ENCODE results near the gene HDAC4. TPM values are rescaled to one million over a fixed set of nuclear protein-coding genes. Genes with fewer than 3 reads are reported as not detected.

Gene HDAC4
- total and polyA plus RNA-seq, 2 of the 4 experiments (the other 2 are of a cell fraction) = 4.1 to 7.2 TPM

GRCh38 chr2:239000500-239001073 is 400.2 kb downstream of the HDAC4 start:
- Histone ChIP-seq H2BK15ac (ENCODE audit: low read depth, low read length) (no peak overlapping the region), H3K14ac (replicated peaks; ENCODE audit: low read depth, low read length) (no peak overlapping the region), H3K9me3 (ENCODE audit: control insufficient read depth, insufficient read depth, low read length) (peaks cover 3% of the 10 kb centered on the region; the same call in 1 of the 2 replicates), H3K27me3 (ENCODE audit: control insufficient read depth, insufficient read depth, low read length) (peaks cover 19% of the 10 kb centered on the region), H2BK120ac (ENCODE audit: low read depth, low read length) (no peak overlapping the region), H3K9me1 (ENCODE audit: insufficient read depth, low read length) (no peaks in the 10 kb centered on the region), H4K5ac (ENCODE audit: low read depth, low read length) (no peak overlapping the region), H2AFZ (replicated peaks; ENCODE audit: low read length, poor library complexity) (no peak overlapping the region), H3K79me1 (ENCODE audit: low read depth in 1 of 2, low read length in 2 of 2) (no peaks in the 10 kb centered on the region), H4K20me1 (ENCODE audit: insufficient read depth, low read length) (no peaks in the 10 kb centered on the region), H3K23ac (ENCODE audit: low read depth, low read length) (no peak overlapping the region), H2AK5ac (ENCODE audit: low read depth, low read length) (no peak overlapping the region), H3K9ac (ENCODE audit: low read depth, low read length) (no peak overlapping the region), H2BK20ac (ENCODE audit: low read depth, low read length) (no peak overlapping the region), H3K56ac (ENCODE audit: extremely low read depth, insufficient read depth, low read length) (no peak overlapping the region), H3K18ac (ENCODE audit: low read depth, low read length) (no peak overlapping the region), H3K27ac (ENCODE audit: insufficient read depth, low read length) (no peak overlapping the region), H2AK9ac (replicated peaks; ENCODE audit: low read depth, low read length, poor library complexity) (no peak overlapping the region), H4K91ac (ENCODE audit: insufficient read depth, low read depth, low read length) (no peak overlapping the region), H3K4ac (ENCODE audit: low read depth, low read length) (no peak overlapping the region), H3K4me2 (ENCODE audit: low read depth, low read length) (no peak overlapping the region), H2BK5ac (ENCODE audit: low read depth, low read length, poor library complexity, severe bottlenecking) (no peak overlapping the region), H4K8ac (ENCODE audit: low read depth in 2 of 2, low read length in 2 of 2) (no peak overlapping the region), H3K4me3 (ENCODE audit: insufficient read depth, low read depth, low read length) (no peak overlapping the region), H3K36me3 (ENCODE audit: control insufficient read depth, insufficient read depth, low read length) (no peaks in the 10 kb centered on the region), H3K4me1 (ENCODE audit: control insufficient read depth, insufficient read depth, low read length) (peaks cover 3% of the 10 kb centered on the region; the same call in 1 of the 2 replicates)
- BruUV-seq (replicated peaks) = no TSS peak
- no peak for ATAC-seq (ENCODE audit: low read depth)
- no peak for DNase-seq
- in situ Hi-C loops (cut with MboI; ENCODE audit: low sequenced_read_pairs) = loop anchor here (10.0 kb wide), 1 partner anchor 636 kb away; no protein-coding TSS in a partner anchor
- WGBS, 2 experiments (ENCODE audit: extremely low coverage in 2 of 2, insufficient read length in 1 of 2) = 80% methylated on average over 1 of the region's 12 CpGs; no CpG with 5 or more reads in 1 of the 2 experiments
- ChIA-PET POLR2A (ENCODE audit: unreplicated experiment) (no interaction called here), CTCF (interaction anchor here (0.6 kb wide), 1 partner anchor 630 kb away, joined by 3 read pairs; no protein-coding TSS in a partner anchor)
- TF ChIP-seq RFX5 (IDR thresholded peaks at IDR 0.05; ENCODE audit: low read depth, low read length) (no peak), RAD21 (IDR thresholded peaks at IDR 0.05; ENCODE audit: low read length) (no peak), CHD1 (IDR thresholded peaks at IDR 0.05; ENCODE audit: low read depth, low read length) (no peak), CEBPB (IDR thresholded peaks at IDR 0.05; ENCODE audit: low read depth, low read length) (no peak), CTCF (conservative IDR thresholded peaks at IDR 0.05; ENCODE audit: low read depth, low read length) (no peak), MAFK (IDR thresholded peaks at IDR 0.05; ENCODE audit: low read depth, low read length) (no peak), MAZ (IDR thresholded peaks at IDR 0.05; ENCODE audit: borderline replicate concordance, low read depth, low read length) (no peak), BHLHE40 (IDR thresholded peaks at IDR 0.05; ENCODE audit: low read depth, low read length) (no peak), USF2 (IDR thresholded peaks at IDR 0.05; ENCODE audit: low read depth, low read length) (no peak), NFE2L2 (IDR thresholded peaks at IDR 0.05; ENCODE audit: low read depth, low read length) (no peak)
- intact Hi-C loops (cut with micrococcal nuclease) = loop anchor here (5.0 to 10.0 kb wide), 3 partner anchors 276 to 628 kb away; no protein-coding TSS in a partner anchor
- dilution Hi-C loops (cut with HindIII; ENCODE audit: low sequenced_read_pairs, unreplicated experiment) = no loop called here

All from IMR-90 (cell line).